Activated CD4-positive, alpha-beta T cell treated with anti-CD3 and anti-CD28 coated beads, Interleukin-2, amount 50 U/mL, for 24 hours (primary cell): Measurements from ENCODE around the gene DLX6.

Experiments
- DNase-seq, 2 donors: peaks; one replicate each; pipeline ENCODE4 v3.0.0-alpha.2; 2020; ENCODE audit warnings: low read depth in 1 of 2, low spot score in 1 of 2

DLX6 gene

DNA sequence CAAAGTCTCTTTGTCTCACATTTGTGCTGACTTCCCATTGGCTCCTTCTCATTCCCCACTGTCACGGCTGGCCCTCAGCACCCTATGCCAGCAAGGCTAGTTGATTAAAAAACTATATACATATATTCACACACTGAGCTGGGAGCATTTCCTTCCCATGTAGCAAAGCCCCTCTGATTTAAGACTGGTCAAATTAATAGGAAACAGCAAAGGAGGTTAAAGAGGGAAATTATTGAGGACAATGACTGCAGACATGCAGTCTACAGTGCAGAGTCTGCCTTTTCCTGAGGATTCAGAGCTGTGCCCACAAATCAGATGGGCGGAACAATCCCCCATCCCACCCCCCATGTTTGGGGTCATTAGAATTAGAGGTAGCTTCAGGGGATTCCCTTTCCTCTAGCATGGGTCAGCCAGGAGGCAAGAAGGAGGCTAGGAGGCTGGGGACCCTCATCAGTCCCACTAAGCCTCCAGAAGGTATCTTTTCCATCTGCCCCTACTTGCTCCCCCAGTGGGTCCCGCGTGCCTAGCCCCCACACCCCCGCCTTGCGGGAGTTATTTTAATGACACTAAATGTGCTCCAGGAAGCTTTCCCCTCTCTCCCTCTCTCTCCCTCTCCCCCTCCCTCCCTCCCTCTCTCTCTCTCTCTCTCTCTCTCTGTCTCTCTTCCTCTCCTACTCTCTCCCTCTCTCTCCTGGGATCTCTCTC, 9.8 kb upstream of the DLX6 start:
- no peak for DNase-seq

DNA sequence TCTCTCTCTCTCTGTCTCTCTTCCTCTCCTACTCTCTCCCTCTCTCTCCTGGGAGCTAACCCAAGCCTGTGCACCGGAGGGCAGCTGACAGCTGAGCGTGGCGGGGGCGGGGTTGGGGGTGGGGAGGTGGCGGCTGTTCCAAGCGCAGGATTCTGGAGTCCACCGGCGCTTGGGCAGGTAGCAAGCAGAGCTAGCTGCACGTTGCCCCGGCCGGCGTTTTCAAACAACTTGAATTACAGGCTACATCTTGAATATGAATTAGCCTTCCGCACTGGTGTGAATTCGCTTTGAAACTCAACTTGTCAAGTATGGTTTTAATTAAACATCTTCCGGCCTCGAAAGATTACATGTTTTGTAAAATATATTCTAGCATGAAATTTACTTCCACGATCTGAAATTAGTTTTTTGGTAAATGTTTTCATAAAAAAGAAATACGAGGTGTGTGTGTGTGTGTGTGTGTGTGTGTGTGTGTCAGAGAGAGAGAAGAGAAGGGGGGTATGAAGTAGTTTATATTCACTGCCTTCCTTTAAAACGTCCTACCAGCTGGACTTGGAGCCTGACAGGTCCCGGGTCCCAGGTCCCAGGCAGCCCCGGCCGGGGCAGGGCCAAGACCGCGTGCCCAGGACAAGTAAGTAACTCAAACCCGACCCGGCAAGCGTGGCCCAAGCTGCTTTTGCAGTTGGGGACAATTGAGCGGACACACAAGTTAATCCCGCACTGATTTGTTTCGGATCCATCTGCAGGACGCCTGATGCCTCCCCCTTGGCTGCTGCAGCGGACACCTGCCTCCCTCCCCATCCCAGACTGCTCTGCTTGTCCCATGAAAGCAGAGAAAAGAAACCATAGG, 9.0 kb upstream of the DLX6 start:
- no peak for DNase-seq

DNA sequence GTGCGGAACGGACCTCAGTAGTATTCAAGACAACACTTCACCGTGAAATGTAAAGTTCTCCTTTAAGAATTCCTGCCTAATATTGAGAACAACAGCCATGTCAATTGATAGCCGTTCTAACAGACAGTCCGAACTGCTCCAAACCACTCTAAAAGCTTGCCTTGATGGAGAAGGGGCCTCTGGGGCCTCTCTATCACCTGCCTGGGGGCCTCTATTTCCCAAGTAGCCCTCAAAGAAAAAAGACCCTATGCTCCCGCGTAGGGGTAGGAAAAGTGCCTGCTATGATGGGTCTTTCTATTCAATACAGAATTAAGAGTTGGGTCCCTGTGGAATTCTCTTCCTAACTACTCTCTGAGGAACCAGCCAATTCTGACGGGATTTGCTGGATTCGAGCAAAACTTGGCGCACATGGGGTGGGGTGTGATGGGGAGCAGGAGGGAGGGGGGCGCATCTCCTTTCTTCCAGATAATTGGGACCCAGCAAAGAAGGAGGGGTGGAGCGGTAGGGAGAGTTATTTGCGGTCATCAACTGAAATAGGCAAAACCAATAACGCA, 8.3 kb upstream of the DLX6 start:
- DNase-seq, result no peak

DNA sequence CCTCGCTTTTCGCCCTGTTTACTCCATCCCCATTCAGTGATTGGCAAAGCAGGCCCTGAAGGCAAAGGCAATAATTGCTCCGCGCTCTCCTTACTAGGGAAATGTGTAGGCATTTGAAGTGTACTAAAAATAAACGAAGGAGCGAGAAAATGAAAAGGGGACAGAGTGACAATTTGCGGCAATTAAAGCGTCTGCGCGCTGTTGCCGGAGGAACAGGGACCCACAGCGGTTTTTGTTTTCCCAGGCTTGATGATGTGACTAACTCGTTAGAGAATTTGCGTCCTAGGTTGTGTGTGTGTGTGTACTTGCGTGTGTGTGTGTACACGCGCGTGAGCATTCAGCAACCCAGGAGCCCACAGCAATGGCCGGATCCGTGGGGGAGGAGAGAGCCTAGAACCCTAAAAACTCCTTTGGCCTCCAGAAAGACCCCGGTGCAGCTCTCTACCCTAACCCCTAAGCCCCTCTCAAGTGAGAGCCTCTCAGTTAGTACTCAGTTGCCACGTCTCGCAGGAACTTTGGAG, 7.8 kb upstream of the DLX6 start:
- DNase-seq, result no peak

DNA sequence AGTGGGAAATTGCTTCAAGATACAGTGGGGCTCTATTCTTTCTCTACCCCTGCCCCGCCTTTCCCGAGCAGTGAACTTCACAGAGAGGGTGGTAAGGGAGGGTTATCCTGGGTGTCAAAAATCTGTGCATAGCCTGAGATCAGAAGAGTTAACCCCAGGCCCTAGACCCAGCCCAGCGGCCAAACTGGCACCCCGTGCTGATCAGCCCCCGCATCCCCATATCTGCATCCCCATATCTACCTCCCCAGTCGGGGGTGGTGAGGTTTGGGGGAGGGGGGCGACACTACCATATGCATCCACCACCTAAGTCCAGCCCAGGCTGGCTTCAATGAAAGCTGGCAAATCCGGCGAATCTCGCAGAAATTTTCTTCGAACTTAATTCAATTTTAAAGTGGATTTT, 7.0 kb upstream of the DLX6 start:
- no peak for DNase-seq

- DNase-seq, result no peak
Measured at GRCh38 chr7:96998744-96999143, 6.6 kb upstream of the DLX6 start.

DNA sequence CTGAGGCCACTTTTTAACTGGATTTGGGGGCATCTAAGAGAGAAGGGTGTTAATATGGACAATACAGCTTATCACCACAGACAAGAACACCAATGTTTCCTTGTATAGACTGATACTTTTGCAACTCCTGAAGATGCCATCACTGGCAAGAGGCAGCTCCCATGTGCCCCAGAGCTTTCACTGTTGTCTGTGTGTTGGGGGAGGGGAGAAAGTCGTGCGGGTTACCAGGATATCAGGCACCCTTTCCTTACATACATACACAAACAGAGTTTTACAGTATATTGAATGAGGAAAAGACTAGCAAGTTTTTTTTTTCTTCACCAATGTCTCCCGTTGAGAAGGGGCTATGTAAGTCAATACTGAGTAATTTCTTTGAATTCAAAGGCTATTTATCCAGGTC, 4.1 kb upstream of the DLX6 start:
- DNase-seq, result no peak

GRCh38 chr7:97001656-97002554, 3.4 kb upstream of the DLX6 start:
- no peak for DNase-seq

GRCh38 chr7:97002555-97003261, 2.6 kb upstream of the DLX6 start:
- DNase-seq, result no peak

GRCh38 chr7:97003262-97004246, 1.8 kb upstream of the DLX6 start:
- DNase-seq, result no peak

GRCh38 chr7:97004247-97005182, 838 bp upstream of the DLX6 start:
- DNase-seq, result no peak

DNA sequence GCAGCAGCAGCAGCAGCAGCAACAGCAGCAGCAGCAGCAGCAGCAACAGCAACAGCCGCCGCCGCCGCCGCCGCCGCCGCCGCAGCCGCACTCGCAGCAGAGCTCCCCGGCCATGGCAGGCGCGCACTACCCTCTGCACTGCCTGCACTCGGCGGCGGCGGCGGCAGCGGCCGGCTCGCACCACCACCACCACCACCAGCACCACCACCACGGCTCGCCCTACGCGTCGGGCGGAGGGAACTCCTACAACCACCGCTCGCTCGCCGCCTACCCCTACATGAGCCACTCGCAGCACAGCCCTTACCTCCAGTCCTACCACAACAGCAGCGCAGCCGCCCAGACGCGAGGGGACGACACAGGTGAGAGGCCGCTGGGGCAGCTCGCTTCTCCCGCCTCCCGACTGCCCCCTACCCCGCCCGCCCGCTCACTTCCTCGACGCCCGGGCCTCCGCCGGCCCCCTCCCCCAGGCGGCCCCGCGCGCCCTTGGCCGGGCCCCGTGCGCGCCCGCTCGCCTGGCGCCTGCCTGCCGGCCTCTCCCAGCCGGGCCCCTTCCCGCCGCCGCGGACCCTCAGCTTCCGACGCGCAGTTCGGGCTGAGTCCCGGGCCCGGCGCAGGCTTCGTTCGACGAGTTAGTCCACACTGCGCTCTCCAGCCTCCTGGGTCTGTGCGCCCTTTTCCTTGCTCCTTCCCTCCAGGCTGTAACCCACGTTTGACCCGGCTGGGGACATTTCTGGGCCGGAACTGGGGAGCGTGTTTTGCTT, 882 bp downstream of the DLX6 start:
- no peak for DNase-seq

- no peak for DNase-seq
Measured at GRCh38 chr7:97006816-97007582, 1.6 kb downstream of the DLX6 start.

DNA sequence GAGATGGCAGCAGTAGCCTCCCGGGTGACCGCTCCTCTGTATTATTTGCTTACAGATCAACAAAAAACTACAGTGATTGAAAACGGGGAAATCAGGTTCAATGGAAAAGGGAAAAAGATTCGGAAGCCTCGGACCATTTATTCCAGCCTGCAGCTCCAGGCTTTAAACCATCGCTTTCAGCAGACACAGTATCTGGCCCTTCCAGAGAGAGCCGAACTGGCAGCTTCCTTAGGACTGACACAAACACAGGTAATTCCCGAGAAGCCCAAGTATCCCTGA, 2.2 kb downstream of the DLX6 start:
- no peak for DNase-seq

- DNase-seq, result no peak
Measured at GRCh38 chr7:97008275-97008917, 3.0 kb downstream of the DLX6 start.
